Fibroblast of lung (primary cell): Measurements from ENCODE around the gene RPS6KC1.

Experiments
- EZH2 ChIP-seq: IDR thresholded peaks from 2 replicates; pipeline ENCODE4 v1.5.1; 2012; ENCODE audit warnings: low read length, control low read depth, mild to moderate bottlenecking; ENCODE audit errors: missing control alignments
- TF ChIP-seq, protein P1 (sequence below), 2 donors: IDR thresholded peaks in 1 of 2; conservative IDR thresholded peaks in 1 of 2; 1 replicate in 1 of 2; 2 replicates in 1 of 2; pipeline ENCODE4 v1.5.1; 2011 to 2012; ENCODE audit warnings: low read length in 2 of 2, control low read depth in 1 of 2, inconsistent platforms in 1 of 2, low read depth in 1 of 2, mild to moderate bottlenecking in 1 of 2

DNA sequence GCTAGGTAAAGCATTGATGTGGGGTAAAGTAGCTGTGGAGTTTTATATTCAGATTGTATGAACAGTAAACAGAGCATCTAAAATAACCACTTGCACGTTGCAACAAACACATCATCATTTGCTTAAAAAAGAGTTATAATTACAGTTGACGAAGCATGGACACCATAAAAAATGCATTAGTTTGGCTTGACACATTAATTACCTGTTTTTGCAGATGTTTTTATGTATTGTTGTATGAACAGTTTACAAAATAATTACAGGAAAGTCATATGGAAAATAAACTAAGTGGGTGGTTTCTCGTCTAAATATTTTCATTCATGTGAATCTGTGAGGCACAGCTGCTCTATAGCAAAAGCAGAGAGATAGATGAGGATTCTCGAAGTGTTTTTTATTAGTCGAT lies 108.3 kb downstream of the RPS6KC1 start:
- TF ChIP-seq, protein P1, sequence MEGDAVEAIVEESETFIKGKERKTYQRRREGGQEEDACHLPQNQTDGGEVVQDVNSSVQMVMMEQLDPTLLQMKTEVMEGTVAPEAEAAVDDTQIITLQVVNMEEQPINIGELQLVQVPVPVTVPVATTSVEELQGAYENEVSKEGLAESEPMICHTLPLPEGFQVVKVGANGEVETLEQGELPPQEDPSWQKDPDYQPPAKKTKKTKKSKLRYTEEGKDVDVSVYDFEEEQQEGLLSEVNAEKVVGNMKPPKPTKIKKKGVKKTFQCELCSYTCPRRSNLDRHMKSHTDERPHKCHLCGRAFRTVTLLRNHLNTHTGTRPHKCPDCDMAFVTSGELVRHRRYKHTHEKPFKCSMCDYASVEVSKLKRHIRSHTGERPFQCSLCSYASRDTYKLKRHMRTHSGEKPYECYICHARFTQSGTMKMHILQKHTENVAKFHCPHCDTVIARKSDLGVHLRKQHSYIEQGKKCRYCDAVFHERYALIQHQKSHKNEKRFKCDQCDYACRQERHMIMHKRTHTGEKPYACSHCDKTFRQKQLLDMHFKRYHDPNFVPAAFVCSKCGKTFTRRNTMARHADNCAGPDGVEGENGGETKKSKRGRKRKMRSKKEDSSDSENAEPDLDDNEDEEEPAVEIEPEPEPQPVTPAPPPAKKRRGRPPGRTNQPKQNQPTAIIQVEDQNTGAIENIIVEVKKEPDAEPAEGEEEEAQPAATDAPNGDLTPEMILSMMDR (conservative IDR thresholded peaks at IDR 0.05 in 1 of 2, IDR thresholded peaks at IDR 0.05 in 1 of 2; ENCODE audit: low read depth in 1 of 2, low read length in 2 of 2): no peak
- TF ChIP-seq EZH2: no peak
